NCI-H2081 treated with DMSO at 0.1 percent for 48 hours (cell line): ENCODE data around the gene SNAP25.

ENCODE experiments used
- DNase-seq: peaks from one replicate; lab custom pipeline; 2025; lab: John Stamatoyannopoulos, UW

SNAP25 gene

DNA sequence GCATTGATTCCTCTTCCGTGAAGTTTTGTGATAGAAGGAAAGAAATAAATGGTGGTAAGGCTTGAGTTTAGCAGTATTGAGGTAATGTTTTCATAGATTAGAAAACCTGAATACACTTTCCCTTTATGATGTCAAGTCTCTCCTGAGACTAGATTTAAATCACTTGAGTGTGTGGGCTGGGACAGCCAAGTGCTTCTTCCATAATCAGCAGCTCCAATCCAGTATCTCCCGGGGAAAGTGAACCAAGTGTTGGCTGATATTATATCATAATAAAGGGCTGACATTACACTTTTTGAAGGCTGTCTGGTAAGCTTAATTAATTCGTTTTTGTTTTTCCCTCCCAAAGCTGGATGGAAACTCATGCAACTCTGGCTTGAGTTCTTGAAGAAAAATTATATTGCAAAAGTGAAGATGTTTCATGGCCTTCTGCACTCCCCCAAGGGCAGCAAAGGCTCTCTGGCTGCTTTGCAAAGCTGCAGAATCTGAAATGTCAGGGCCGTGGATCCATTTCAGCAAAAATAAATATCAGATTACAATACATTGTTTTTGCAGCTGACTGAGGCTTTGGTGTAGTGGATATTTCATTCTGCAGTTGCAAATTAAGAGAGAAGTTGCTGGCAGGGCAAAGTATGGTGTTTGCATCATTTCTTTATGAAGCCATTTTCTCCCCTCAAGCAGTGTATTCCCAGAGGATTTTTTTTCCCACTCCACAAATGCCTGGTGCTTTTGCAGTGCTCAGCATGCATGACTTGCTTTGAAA is 114.2 kb downstream of the SNAP25 start:
- DNase-seq = no peak

DNA sequence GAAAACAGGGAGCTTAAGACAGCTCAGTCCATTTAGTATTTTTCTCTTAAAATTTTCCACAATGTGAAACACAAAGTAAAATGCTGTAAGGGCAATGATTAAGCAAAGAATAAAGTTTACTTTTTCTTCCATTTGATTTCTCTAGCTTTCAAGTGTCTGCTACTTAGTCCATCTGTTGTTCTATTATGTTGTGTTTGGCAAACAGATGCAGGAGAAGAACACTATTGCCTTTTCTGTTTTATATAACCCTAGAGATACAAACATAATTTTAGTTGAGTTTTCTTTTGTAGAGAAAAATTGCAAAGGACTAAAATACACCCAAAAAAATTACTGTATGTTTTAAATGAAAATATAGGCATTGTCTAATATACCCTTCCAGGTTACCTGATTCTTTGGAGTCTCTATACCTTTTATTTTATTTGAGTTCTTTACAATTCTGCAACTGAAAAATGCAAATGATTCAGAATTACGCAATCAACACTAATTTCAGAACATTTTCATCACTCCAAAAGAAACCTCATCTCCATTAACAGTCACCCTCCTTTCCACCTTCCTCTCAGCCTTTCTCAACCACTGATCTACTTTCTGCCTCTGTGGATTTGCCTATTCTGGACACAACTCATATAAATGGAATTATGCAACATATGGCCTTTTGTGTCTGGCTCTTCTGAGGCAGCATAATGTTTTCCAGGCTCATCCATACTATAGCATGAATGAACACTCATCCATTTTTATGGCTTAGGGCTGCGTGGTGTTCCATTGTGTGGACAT is 118.5 kb downstream of the SNAP25 start:
- DNase-seq = no peak

DNA sequence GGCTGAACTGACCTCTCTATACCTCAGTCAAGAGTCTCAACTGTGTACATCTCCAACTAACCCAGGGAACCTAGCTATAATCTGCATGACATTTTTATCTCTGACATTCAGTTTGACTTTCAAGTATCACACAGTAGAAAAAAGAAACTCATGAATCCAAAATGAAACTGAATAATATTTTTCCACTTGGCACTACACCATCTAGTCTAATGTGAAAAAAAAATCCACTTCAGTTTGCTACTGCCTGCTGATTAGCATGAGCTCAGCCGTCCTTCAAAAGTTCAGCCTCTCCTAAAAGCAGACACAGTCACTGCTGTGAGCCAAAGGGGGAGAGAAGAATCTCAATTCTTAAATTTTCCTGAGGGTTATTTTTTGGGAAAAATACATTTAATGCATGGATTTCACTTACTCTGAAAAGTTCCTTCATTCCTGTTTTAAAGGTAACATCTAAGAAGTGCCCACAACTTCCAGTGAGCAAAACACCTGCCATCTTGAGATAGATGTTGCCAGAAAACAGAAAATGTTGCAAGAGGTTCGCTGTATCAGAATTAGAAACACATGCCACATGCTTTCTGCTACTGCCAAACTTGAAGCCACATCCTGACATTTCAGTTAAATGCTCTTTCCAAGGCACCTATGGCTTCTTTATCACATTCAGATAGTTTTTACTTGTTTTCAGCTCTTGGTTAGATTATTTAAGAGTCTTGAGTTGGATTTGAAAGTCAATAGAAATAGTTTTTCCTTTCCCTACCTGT is 120.0 kb downstream of the SNAP25 start:
- DNase-seq = no peak

- DNase-seq = no peak
Measured at GRCh38 chr20:10339609-10340008, 121.0 kb downstream of the SNAP25 start.

GRCh38 chr20:10342152-10342551 is 123.5 kb downstream of the SNAP25 start:
- no peak for DNase-seq

- no peak for DNase-seq
Measured at GRCh38 chr20:10344953-10345352, 126.3 kb downstream of the SNAP25 start.

GRCh38 chr20:10347086-10347880 is 128.7 kb downstream of the SNAP25 start:
- DNase-seq = no peak

DNA sequence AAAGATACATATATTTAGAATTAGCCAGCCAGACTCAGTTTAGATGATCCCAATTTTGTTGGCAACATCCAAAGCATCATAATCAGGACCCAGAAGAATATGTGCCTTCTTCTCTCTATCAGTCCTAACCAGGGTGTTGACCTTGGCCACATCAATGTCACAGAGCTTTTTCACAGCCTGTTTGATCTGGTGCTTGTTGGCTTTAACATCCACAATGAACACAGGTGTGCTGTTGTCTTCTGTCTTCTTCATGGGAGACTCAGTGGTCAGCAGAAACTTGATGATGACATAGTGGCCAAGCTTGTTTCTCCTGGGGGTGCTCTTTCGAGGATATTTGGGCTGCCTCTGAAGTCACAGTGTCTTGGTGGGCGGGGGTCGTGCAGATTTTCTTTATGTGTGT is 130.5 kb downstream of the SNAP25 start:
- DNase-seq = no peak

- DNase-seq = no peak
Measured at GRCh38 chr20:10350188-10350842, 131.7 kb downstream of the SNAP25 start.

- DNase-seq = no peak
Measured at GRCh38 chr20:10352934-10353824, 134.5 kb downstream of the SNAP25 start.

DNA sequence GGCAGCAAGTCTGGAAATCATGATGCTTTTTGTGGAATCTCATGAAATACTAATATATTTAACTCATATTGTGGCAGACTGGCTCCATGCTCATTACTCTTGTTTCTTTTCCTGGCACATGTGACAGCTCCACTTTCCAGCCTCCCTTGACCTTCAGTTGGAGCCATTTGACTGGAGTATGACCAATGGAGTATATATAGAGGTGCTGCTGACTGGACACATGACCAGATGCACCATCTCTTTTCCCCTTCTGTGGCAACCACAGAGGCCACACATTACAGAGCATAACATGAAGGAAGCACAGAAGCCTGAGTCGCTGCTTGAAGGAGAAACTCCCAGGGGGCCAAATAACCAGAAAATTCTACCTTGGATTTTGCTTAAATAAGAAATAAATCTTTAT is 138.0 kb downstream of the SNAP25 start:
- no peak for DNase-seq
